Measurements from ENCODE around the gene UCKL1. TPM values are rescaled to one million over a fixed set of nuclear protein-coding genes. Genes with fewer than 3 reads are reported as not detected.
A peak's percentile ranks its signal among the peaks of the same experiment; 100 is the strongest.
"Not testable (repeated sequence)": the region's sequence is repeated elsewhere in the genome, so short reads cannot be mapped to it uniquely, and the experiment has no call there.

UCKL1 gene
- total RNA-seq, 4 donors from 2014 or later: 31.2 to 96.0 (median 50.0) TPM

- no peak for DNase-seq (ENCODE audit: low spot score in 2 of 2)
- Histone ChIP-seq H3K27ac (no peak overlapping the region), H3K4me1 (peaks cover 0 to 41% (median 12%) of the 10 kb centered on the region in 4 donors), H3K27me3 (no peaks in the 10 kb centered on the region), H3K4me3 (no peak overlapping the region), H3K36me3 (peaks cover 0 to 9% (median 0%) of the 10 kb centered on the region in 3 donors), H3K9me3 (no peaks in the 10 kb centered on the region)
- no peak for TF ChIP-seq POLR2A (IDR thresholded peaks at IDR 0.05)
- no peak for TF ChIP-seq CTCF (IDR thresholded peaks at IDR 0.05)
- TF ChIP-seq EP300 (IDR thresholded peaks at IDR 0.05): no peak
- WGBS, 2 donors: 70 to 78% methylated on average over 18 of the region's 18 CpGs
These were observed 16.3 kb upstream of the UCKL1 start for GRCh38 chr20:63972312-63973159.

DNA sequence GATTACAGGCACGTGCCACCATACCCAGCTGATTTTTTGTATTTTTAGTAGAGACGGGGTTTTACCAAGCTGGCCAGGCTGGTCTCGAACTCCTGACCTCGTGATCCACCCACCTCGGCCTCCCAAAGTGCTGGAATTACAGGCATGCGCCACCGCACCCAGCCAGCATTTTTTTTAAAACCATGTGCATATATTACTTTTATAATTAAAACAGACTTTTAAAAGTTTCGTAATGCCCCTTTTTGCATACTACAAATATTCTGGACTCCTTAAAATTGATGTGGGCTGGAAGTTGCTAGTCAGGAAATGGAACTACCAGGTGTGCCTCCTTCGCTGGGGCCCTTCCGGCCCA is 15.7 kb upstream of the UCKL1 start:
- H3K9me3 ChIP-seq; H3K27me3 ChIP-seq; H3K4me3 ChIP-seq; H3K27ac ChIP-seq; DNase-seq (ENCODE audit: low spot score in 2 of 2): not testable (repeated sequence)
- 65 to 71% methylated on average over 10 of the region's 10 CpGs for WGBS, 2 donors
- H3K4me1 ChIP-seq: peaks cover 0 to 41% (median 12%) of the 10 kb centered on the region in 4 donors
- H3K36me3 ChIP-seq: peaks cover 0 to 15% (median 0%) of the 10 kb centered on the region in 3 donors

GRCh38 chr20:63970714-63971431 is 14.7 kb upstream of the UCKL1 start:
- 89 to 91% methylated on average over 5 of the region's 5 CpGs for WGBS, 2 donors
- no peak for DNase-seq (ENCODE audit: low spot score in 2 of 2)
- H3K4me3 ChIP-seq: no peak overlapping the region

GRCh38 chr20:63969838-63970713 is 13.9 kb upstream of the UCKL1 start, which contains the start of gene ZNF512B:
Gene ZNF512B (minus strand): TSS chr20:63969930. CDS start chr20:63967950, 1,980 bp downstream.
- Histone ChIP-seq H3K27ac (peak within 1 kb of the TSS; percentile 68 to 86 (median 72)), H3K4me3 (peak within 1 kb of the TSS; percentile 40 to 73 (median 51)), H3K36me3 (peaks cover 0 to 25% (median 0%) of the 10 kb centered on the region in 3 donors), H3K27me3 (no peaks in the 10 kb centered on the region), H3K9me3 (no peaks in the 10 kb centered on the region), H3K4me1 (peaks cover 0 to 41% (median 12%) of the 10 kb centered on the region in 4 donors)
- no peak for DNase-seq (ENCODE audit: low spot score in 2 of 2)
- no peak for TF ChIP-seq CTCF (IDR thresholded peaks at IDR 0.05)
- no peak for TF ChIP-seq EP300 (IDR thresholded peaks at IDR 0.05)
- no peak for TF ChIP-seq POLR2A (IDR thresholded peaks at IDR 0.05)
- 3 to 5% methylated on average over 25 to 36 of the region's 73 CpGs for WGBS, 2 donors

More at GRCh38 chr20:63970714-63971431, 14.7 kb upstream of the UCKL1 start:
- no peaks in the 10 kb centered on the region for H3K9me3 ChIP-seq
- peaks cover 0 to 41% (median 12%) of the 10 kb centered on the region in 4 donors for H3K4me1 ChIP-seq
- H3K27ac ChIP-seq: peak overlapping the region in 1 of 4 donors; percentile 53
- H3K36me3 ChIP-seq: peaks cover 0 to 25% (median 0%) of the 10 kb centered on the region in 3 donors
- no peaks in the 10 kb centered on the region for H3K27me3 ChIP-seq
- TF ChIP-seq CTCF (IDR thresholded peaks at IDR 0.05) (no peak), EP300 (IDR thresholded peaks at IDR 0.05) (no peak), POLR2A (IDR thresholded peaks at IDR 0.05) (no peak)
